Stimulated activated naive CD4-positive, alpha-beta T cell (primary cell): ENCODE measurements around the gene CCDC7.
"Not testable (repeated sequence)": the region's sequence is repeated elsewhere in the genome, so short reads cannot be mapped to it uniquely, and the experiment has no call there.

ENCODE experiments used
- DNase-seq, 6 experiments: peaks; one replicate each; lab custom pipeline; 2025; lab: John Stamatoyannopoulos, UW

Gene CCDC7

DNA sequence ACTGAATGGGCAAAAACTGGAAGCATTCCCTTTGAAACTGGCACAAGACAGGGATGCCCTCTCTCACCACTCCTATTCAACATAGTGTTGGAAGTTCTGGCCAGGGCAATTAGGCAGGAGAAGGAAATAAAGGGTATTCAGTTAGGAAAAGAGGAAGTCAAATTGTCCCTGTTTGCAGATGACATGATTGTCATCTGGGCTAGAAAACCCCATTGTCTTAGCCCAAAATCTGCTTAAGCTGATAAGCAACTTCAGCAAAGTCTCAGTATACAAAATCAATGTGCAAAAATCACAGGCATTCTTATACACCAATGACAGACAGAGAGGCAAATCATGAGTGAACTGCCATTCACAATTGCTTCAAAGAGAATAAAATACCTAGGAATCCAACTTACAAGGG lies 116.8 kb downstream of the CCDC7 start:
- not testable (repeated sequence) for DNase-seq

DNA sequence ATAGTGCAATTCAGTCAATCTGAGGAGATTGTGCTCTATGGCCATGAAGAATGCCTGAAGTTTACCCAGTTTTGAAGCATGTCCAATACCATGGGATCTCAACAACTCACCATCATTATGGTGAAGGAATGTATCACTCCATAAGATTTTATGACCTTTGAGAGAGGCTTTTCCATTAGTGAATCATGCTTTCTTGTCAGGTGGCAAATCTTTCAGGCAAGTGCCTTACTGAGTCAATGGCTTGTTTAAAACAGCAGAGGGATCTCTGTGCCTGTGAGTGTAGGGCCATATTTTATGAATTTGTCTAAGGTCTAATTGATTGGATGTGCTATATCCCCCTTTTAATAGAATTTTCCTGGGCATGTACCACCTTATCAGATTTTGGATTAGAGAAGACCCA lies 131.5 kb downstream of the CCDC7 start:
- DNase-seq = no peak

- DNase-seq = no peak
These were observed 137.0 kb downstream of the CCDC7 start for GRCh38 chr10:32582946-32583345.

DNA sequence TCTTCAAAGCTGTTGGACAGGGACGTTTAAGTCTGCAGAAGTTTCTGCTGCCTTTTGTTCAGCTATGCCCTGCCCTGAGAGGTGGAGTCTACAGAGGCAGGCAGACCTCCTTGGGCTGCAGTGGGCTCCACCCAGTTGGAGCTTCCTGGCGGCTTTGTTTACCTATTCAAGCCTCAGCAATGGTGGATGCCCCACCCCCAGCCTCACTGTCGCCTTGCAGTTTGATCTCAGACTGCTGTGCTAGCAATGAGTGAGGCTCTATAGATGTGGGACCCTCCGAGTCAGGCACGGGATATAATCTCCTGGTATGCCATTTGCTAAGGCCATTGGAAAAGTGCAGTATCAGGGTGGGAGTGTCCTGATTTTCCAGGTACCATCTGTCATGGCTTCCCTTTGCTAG lies 152.1 kb downstream of the CCDC7 start:
- DNase-seq = not testable (repeated sequence)

GRCh38 chr10:32600317-32600716 lies 154.4 kb downstream of the CCDC7 start:
- DNase-seq = no peak

DNA sequence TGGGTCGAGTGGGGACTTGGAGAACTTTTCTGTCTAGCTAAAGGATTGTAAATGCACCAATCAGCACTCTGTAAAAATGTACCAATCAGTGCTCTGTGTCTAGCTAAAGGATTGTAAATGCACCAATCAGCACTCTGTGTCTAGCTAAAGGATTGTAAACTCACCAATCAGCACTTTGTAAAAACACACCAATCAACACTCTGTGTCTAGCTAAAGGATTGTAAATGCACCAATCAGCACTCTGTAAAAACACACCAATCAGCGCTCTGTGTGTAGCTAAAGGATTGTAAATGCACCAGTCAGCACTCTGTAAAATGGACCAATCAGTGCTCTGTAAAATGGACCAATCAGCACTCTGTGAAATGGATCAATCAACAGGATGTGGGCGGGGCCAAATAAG lies 155.6 kb downstream of the CCDC7 start:
- DNase-seq = not testable (repeated sequence)

- DNase-seq = no peak
These were observed 159.8 kb downstream of the CCDC7 start for GRCh38 chr10:32605787-32606186.

DNA sequence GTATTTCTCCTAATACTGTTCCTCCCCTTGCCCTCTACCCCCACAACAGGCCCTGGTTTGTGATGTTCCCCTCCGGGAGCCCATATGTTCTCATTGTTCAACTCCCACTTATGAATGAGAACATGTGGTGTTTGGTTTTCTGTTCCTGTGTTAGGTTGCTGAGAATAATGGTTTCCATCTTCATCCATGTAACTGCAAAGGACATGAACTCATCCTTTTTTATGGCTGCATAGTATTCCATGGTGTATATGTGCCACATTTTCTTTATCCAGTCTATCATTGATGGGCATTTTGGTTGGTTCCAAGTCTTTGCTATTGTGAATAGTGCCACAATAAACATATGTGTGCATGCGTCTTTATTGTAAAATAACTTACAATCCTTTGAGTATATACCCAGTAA lies 164.6 kb downstream of the CCDC7 start:
- DNase-seq = not testable (repeated sequence)

DNA sequence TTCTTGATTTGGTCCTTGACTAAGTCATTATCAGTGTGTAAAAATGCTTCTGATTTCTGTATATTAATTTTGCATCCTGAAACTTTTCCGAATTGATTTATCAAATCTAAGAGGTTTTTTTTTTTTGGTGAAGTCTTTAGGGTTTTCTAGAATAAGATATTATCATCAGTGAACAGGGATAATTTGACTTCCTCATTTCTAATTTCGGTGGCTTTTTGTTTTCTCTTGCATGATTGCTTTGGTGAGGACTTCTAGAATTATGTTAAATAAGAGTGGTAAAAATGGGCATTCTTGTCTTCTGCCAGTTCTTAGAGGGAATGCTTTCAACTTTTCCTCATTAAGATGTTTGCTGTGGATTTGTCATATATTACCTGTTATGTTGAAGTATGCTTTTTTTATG lies 170.5 kb downstream of the CCDC7 start:
- no peak for DNase-seq

DNA sequence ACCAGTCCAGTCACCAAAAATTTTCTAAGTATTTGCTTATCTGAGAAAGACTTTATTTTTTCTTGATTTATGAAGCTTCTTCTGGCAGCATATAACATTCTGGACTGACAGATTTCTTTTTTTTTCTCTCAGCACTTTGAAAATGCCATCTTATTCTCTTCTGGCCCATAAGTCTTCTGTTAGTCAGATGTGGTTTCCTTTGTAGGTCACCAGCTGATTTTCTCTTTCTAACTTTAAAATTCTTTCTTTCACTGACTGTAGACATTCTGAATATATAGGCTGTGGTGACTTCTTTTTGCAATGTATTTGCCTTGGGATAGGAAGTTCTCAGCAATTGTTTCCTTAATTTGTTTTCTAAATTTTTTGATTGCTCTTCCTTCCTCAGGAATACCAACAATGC lies 172.5 kb downstream of the CCDC7 start:
- DNase-seq = no peak

GRCh38 chr10:32621969-32622368 lies 176.0 kb downstream of the CCDC7 start:
- DNase-seq = no peak

- DNase-seq = no peak
These were observed 176.5 kb downstream of the CCDC7 start for GRCh38 chr10:32622409-32622808.

GRCh38 chr10:32627183-32627582 lies 181.2 kb downstream of the CCDC7 start:
- DNase-seq = no peak

- DNase-seq = no peak
These were observed 184.0 kb downstream of the CCDC7 start for GRCh38 chr10:32629910-32630309.

GRCh38 chr10:32646535-32646934 lies 200.6 kb downstream of the CCDC7 start:
- DNase-seq = no peak

DNA sequence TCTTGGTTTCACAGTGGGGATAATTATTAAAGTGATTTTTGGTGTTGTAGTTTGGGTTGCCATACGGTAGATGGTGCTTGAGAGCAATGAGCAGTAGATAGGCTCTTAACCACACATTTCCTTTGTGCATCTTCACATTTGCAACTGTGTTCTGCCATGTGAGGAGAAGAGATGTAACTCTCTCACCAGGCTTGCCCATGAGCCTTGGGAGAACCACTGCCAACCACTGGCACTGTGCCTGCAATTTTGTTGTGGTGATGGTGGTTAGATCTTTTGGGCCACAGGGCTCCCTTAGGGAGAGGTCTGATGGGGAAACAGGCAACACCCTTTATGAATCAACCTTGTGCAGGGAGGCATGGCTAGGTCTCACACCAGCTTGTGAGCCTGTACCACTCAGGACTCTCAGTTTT lies 204.3 kb downstream of the CCDC7 start:
- peak in 2 of 6 experiments; percentile 2 to 12 for DNase-seq

DNA sequence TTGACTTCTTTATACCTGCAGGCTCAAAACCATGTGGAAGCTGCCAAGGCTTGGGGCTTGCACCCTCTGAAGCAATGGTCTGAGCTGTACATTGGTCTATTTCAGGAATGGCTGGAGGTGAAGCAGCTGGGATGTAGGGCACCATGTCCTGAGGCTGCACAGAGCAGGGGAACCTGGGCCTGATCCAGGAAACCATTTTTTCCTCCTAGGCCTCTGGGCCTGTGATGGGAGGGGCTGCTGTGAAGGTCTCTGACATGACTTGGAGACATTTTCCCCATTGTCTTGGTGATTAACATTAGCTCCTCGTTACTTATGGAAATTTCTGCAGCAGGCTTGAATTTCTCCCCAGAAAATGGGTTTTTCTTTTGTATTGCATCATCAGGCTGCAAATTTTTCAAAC lies 211.5 kb downstream of the CCDC7 start:
- not testable (repeated sequence) for DNase-seq

DNA sequence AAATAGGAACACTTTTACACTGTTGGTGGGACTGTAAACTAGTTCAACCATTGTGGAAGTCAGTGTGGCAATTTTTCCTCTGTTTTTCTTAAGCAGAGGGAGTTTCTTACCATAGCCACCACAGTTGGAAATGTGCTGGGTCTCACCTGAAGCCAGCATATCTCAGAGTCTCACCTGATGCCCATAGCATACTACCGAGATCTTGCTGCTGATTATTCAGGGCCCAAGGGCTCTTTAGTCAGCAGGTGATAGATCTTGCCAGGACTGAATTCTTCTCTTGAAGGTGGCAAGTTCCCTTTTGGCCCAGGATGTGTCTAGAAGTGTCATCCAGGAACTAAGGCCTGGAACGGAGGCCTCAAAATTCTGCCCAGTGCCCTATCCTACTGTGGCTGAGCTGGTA lies 215.4 kb downstream of the CCDC7 start:
- no peak for DNase-seq

DNA sequence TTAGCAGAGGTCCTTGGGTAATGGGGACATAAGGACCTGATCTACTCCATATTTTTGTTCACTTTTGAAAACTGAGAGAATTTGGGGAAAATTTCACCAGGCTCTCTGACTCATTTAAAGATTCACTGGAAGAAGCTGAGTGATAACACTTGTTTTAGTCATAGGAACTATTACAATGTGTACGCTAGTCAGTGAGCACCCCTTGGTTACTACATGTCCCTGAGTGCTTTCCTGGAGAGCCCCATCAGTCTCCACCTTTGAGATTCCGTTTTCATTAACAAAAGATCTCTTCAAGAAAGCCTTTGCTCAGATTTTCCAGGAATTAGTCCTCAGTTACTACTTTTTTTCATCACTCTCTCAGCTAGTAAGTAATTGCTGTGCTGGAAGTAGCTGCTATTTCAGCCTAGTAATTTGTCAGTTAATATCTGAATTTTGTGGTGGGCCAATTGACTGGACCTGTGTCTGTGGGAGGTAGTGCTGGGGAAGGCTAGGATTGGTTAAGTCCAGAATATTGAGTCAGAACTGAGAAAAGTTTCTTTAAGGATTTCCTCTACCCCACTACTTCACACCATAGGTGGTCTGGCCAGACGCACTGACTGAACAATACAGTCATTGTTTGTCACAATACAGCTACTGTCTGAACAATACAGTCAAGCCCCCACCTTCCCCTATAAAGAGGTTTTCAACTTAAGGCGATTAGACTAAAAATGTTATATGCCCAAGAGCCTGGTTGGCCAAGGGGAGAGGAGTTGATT lies 235.0 kb downstream of the CCDC7 start:
- DNase-seq = no peak

GRCh38 chr10:32684291-32684690 lies 238.4 kb downstream of the CCDC7 start:
- DNase-seq = no peak

- no peak for DNase-seq
These were observed 241.2 kb downstream of the CCDC7 start for GRCh38 chr10:32687116-32687515.

DNA sequence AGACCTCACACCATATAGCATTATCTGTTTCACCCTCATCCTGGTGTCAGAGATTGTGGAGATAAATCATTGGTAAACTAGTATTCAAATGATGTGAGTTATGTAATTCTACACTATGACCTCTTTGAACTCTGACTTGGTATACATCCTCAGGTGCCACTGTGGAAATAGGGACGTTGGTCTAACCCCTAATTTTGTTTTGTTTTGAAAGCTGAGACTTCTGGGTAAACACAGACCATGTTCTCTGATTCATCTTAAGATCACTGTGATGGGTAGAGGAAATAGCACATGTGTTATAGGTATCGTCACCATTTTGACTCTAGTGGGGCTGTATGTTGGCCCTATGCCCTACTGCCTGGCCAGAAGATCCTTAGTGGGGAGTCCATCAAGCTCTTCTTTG lies 241.6 kb downstream of the CCDC7 start:
- no peak for DNase-seq

DNA sequence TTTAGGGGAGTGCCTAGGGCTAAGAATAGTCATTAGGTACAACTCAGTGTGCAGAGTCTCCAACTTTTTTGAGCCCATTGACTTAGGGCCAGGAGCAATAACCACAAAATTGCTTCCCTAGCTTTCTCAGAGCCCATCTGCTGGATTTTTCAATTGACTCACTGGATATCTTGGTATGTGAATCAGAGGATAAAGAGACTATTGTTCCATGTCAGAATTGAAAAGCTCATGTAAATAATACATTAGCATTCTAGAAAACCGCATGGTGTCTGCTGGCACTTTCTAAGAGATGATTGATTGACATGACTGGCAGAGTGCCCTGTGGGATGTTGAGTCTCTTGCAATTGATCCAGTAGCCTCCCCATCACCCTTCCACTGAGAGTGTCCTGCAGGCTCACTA lies 246.2 kb downstream of the CCDC7 start:
- no peak for DNase-seq

DNA sequence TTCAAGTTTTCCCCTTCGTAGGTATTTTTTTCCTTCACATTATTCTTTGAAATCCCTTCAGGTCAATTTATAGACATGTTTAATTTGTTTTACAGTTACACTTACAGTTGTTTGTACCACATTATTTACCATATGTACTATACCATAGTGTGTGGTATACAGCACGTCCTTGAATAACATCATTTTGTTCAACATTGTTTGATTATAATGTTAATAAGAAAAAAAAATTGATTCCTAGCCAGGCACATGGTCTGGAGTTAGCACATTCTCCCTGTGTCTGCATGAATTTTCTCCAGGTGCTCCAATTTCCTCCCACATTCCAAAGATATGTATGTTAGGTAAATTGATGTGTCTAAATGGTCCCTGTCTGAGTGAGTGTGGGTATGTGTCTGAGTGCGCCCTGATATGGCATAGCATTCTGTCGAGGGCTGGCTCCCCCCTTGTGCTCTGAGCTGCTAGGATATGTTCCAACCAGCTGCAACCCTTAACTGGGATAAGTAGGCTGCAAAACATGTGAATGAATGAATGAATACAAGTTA lies 247.6 kb downstream of the CCDC7 start:
- DNase-seq = no peak
